Hepatocyte (in vitro differentiated cells): ENCODE data around the gene ARV1. TPM values are rescaled to one million over a fixed set of nuclear protein-coding genes. Genes with fewer than 3 reads are reported as not detected.

Source experiments
- DNase-seq: peaks from one replicate; pipeline ENCODE4 v3.0.0-alpha.2; 2016; ENCODE audit warnings: low spot score
- H2AFZ ChIP-seq: fragments of 200-600 bp; sonication (generic); 2 replicates; pipeline ENCODE4 v1.6.0; 2016; ENCODE audit warnings: antibody characterized with exemption, mild to moderate bottlenecking
- H3K27ac ChIP-seq: fragments of 200-600 bp; sonication (generic); 2 replicates; pipeline ENCODE4 v1.5.1; 2016; ENCODE audit warnings: mild to moderate bottlenecking
- H3K27me3 ChIP-seq: fragments of 200-600 bp; sonication (generic); 2 replicates; pipeline ENCODE4 v1.6.1; 2016
- H3K36me3 ChIP-seq: fragments of 200-600 bp; sonication (generic); replicated peaks from 2 replicates; pipeline ENCODE4 v1.5.1; 2016; ENCODE audit warnings: low read depth; ENCODE audit not compliant: insufficient read depth
- H3K4me1 ChIP-seq: fragments of 200-600 bp; sonication (generic); 2 replicates; pipeline ENCODE4 v1.5.1; 2016; ENCODE audit warnings: mild to moderate bottlenecking, moderate library complexity; ENCODE audit not compliant: insufficient read depth
- H3K4me2 ChIP-seq: fragments of 200-600 bp; sonication (generic); 2 replicates; pipeline ENCODE4 v1.6.0; 2016
- H3K4me3 ChIP-seq: fragments of 200-600 bp; sonication (generic); 2 replicates; pipeline ENCODE4 v1.5.1; 2016; ENCODE audit warnings: mild to moderate bottlenecking
- H3K79me2 ChIP-seq: fragments of 200-600 bp; sonication (generic); 2 replicates; pipeline ENCODE4 v1.6.0; 2017; ENCODE audit warnings: mild to moderate bottlenecking
- H3K9me2 ChIP-seq: fragments of 200-600 bp; sonication (generic); replicated peaks from 2 replicates; pipeline ENCODE4 v1.6.0; 2017; ENCODE audit warnings: mild to moderate bottlenecking; ENCODE audit not compliant: insufficient read depth
- H3K9me3 ChIP-seq: fragments of 200-600 bp; sonication (generic); 2 replicates; pipeline ENCODE4 v1.5.1; 2016; ENCODE audit warnings: low read depth, mild to moderate bottlenecking
- H4K20me1 ChIP-seq: fragments of 200-600 bp; sonication (generic); 2 replicates; pipeline ENCODE4 v1.6.0; 2016; ENCODE audit warnings: mild to moderate bottlenecking; ENCODE audit not compliant: insufficient read depth, poor library complexity, severe bottlenecking
- CTCF ChIP-seq: fragments of 200-600 bp; sonication (generic); IDR thresholded peaks from 2 replicates; pipeline ENCODE4 v1.5.1; 2016; ENCODE audit warnings: antibody characterized with exemption, mild to moderate bottlenecking; ENCODE audit not compliant: poor library complexity
- EZH2 ChIP-seq: fragments of 200-600 bp; sonication (generic); IDR thresholded peaks from 2 replicates; pipeline ENCODE4 v1.6.1; 2016; ENCODE audit warnings: antibody characterized with exemption, mild to moderate bottlenecking, borderline replicate concordance
- EZH2phosphoT487 ChIP-seq: fragments of 200-600 bp; sonication (generic); IDR thresholded peaks from one replicate; pipeline ENCODE4 v1.6.1; 2018; ENCODE audit warnings: antibody characterized with exemption, mild to moderate bottlenecking, low read depth, moderate library complexity; ENCODE audit not compliant: unreplicated experiment, severe bottlenecking
- WGBS: methylation state at CpG from one replicate; pipeline ENCODE4 v1.1.6; 2016; ENCODE audit warnings: low lambda C conversion rate; ENCODE audit errors: missing lambda C conversion rate; 5-methylcytosine and 5-hydroxymethylcytosine counted together
- polyA plus RNA-seq: library from polyadenylated mRNA; unstranded; fragments of >200 nt; fragmentation: Nextera tagmentation; extraction: Ambion mirVana; gene quantifications from 2 replicates; pipeline ENCODE4 v1.2.1, GENCODE V29; 2016
- total RNA-seq: library from RNA; depleted of rRNA; stranded (reverse); fragments of >200 nt; gene quantifications from 2 replicates; pipeline ENCODE4 v1.2.3, GENCODE V29; 2014

ARV1 gene
- total and polyA plus RNA-seq, 2 experiments from 2014 or later: 20.0 to 24.4 TPM

- no peak overlapping the region for H2AFZ ChIP-seq
- TF ChIP-seq EZH2phosphoT487: no peak
- no peaks in the 10 kb centered on the region for H3K27me3 ChIP-seq
- no peaks in the 10 kb centered on the region for H4K20me1 ChIP-seq
- no peaks in the 10 kb centered on the region for H3K9me3 ChIP-seq
- H3K4me1 ChIP-seq: peaks cover 5% of the 10 kb centered on the region
- no peak overlapping the region for H3K4me3 ChIP-seq
- H3K4me2 ChIP-seq: no peak overlapping the region
- no peak for DNase-seq
- 73% methylated on average over 4 of the region's 4 CpGs for WGBS
- H3K27ac ChIP-seq: no peak overlapping the region
- no peaks in the 10 kb centered on the region for H3K36me3 ChIP-seq
- H3K79me2 ChIP-seq: peaks cover 30% of the 10 kb centered on the region
- no peaks in the 10 kb centered on the region for H3K9me2 ChIP-seq
Observed at GRCh38 chr1:230958370-230958769, 20.5 kb upstream of the ARV1 start.

DNA sequence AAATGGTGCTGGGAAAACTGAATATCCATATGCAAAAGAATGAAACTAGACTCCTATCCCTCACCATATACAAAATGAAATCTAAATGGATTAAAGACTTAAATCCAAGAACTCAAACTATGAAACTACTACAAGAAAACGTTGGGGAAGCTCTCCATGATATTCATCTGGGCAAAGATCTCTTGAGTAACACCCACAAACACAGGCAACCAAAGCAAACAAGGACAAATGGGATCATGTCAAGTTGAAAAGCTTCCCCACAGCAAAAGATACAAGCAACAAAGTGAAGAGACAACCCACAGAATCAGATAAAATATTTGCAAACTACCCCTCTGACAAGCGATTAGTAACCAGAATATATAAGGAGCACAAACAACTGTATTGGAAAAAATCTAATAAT, 14.0 kb upstream of the ARV1 start:
- H2AFZ ChIP-seq: no peak overlapping the region
- H3K27me3 ChIP-seq: no peaks in the 10 kb centered on the region
- WGBS: 43% methylated on average over 2 of the region's 2 CpGs

DNA sequence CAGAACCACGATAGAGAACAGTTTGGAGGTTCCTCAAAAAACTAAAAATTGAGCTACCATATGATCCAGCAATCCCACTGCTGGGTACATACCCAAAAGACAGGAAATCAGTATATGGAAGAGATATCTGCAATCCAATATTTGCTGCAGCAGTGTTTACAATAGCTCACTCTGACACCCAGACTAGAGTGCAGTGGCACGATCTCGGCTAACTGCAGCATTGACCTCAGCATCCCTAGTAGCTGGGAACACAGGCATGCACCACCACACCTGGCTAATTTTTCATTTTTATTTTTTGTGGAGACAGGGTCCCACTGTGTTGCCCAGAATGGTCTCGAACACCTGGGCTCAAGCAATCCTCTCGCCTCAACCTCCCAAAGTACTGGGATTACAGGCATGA, 13.4 kb upstream of the ARV1 start:
- no peak for TF ChIP-seq EZH2
- no peak for TF ChIP-seq CTCF
- TF ChIP-seq EZH2phosphoT487: no peak
- DNase-seq: no peak
- no peaks in the 10 kb centered on the region for H4K20me1 ChIP-seq
- peaks cover 67% of the 10 kb centered on the region for H3K79me2 ChIP-seq
- no peak overlapping the region for H3K27ac ChIP-seq
- H2AFZ ChIP-seq: no peak overlapping the region
- no peaks in the 10 kb centered on the region for H3K9me3 ChIP-seq
- H3K27me3 ChIP-seq: no peaks in the 10 kb centered on the region
- no peak overlapping the region for H3K4me2 ChIP-seq
- H3K9me2 ChIP-seq: no peaks in the 10 kb centered on the region
- no peaks in the 10 kb centered on the region for H3K36me3 ChIP-seq
- H3K4me1 ChIP-seq: peaks cover 8% of the 10 kb centered on the region
- H3K4me3 ChIP-seq: no peak overlapping the region
- 94% methylated on average over 5 of the region's 5 CpGs for WGBS

More for the DNA sequence above, 14.0 kb upstream of the ARV1 start:
- Histone ChIP-seq H3K9me2 (no peaks in the 10 kb centered on the region), H3K4me1 (peaks cover 8% of the 10 kb centered on the region), H3K79me2 (peaks cover 63% of the 10 kb centered on the region), H3K27ac (no peak overlapping the region), H3K9me3 (no peaks in the 10 kb centered on the region), H3K4me3 (no peak overlapping the region), H3K4me2 (no peak overlapping the region), H3K36me3 (no peaks in the 10 kb centered on the region), H4K20me1 (no peaks in the 10 kb centered on the region)
- TF ChIP-seq CTCF (no peak), EZH2 (no peak), EZH2phosphoT487 (no peak)
- DNase-seq: no peak

GRCh38 chr1:230966358-230966873, 12.5 kb upstream of the ARV1 start:
- 84% methylated on average over 5 of the region's 5 CpGs for WGBS
- TF ChIP-seq EZH2: no peak
- no peak for TF ChIP-seq EZH2phosphoT487
- TF ChIP-seq CTCF: no peak
- DNase-seq: no peak
- H4K20me1 ChIP-seq: no peaks in the 10 kb centered on the region
- peaks cover 65% of the 10 kb centered on the region for H3K79me2 ChIP-seq
- no peaks in the 10 kb centered on the region for H3K27me3 ChIP-seq
- no peaks in the 10 kb centered on the region for H3K9me2 ChIP-seq
- no peaks in the 10 kb centered on the region for H3K9me3 ChIP-seq
- H3K4me1 ChIP-seq: peaks cover 8% of the 10 kb centered on the region
- no peak overlapping the region for H2AFZ ChIP-seq
- no peak overlapping the region for H3K27ac ChIP-seq
- H3K4me3 ChIP-seq: no peak overlapping the region
- H3K36me3 ChIP-seq: no peaks in the 10 kb centered on the region
- no peak overlapping the region for H3K4me2 ChIP-seq
